NCI-H1436 (cell line): ENCODE results near the gene MAT1A.
"Not testable (repeated sequence)": the region's sequence is repeated elsewhere in the genome, so short reads cannot be mapped to it uniquely, and the experiment has no call there.

Experiments
- DNase-seq: peaks from one replicate; lab custom pipeline; 2025; lab: John Stamatoyannopoulos, UW

The MAT1A gene

DNA sequence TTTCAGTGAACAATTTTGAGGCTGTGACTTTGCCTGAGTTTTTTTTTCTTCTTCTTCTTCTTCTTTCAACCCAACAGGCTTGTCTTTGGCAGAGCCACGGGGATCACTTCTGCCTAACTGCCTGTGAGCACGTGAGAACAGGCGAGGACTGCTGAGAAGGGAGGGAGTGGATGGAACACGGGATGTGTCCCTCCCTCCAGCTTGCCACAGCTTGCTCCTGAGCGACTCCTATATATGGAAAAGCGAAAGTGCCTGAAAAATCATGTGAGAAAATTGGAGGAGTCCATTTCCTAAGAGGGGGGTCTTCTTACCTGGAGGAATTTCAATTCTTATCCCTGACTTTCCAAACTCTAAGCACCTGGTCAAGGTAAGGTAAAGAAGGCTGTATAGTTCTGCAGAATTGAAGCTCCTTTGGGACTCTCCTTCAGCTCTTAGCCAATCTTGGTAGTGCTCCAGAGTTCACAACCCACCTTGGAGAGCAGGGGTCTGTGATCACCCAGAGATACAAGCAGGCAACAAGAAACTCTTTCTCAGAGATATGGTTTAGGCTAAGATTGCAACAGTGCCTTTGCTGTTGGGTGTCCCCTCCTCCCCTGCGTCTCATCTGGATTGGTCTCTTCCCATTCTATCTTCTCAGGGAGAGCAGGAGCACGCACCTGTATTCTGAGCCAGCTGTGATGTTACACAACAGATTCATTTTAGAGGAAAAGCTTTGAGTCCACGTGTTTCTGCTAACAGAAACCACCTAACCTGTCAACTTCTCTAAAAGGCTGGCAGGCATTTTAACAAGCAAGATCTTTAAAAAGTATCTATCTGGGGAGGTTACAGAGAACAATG is at the start of gene MAT1A:
Gene MAT1A (minus strand): TSS at position 208 of the 837 bp plus-strand sequence. CDS start 235 bp downstream, outside the sequence.
- no peak for DNase-seq

DNA sequence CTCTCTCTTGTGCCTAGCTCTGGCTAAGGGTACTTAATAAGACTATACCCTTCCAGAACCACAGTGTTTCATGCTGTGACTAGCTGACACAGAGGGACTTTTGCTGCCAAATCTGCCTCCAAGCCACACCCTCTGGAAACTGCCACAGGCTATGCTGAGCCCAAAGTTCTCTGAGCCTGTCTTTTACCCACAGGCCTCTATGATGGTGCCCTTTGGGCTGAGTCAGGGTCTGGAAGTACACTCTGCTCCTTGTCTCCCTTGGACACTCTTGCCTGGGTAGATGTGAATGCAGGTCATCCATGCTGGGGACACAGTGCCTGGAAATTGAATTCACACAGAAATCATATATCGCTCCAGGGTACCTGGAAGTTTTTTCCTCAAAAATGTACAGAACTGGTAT is 44.5 kb upstream of the MAT1A start:
- DNase-seq, result no peak

DNA sequence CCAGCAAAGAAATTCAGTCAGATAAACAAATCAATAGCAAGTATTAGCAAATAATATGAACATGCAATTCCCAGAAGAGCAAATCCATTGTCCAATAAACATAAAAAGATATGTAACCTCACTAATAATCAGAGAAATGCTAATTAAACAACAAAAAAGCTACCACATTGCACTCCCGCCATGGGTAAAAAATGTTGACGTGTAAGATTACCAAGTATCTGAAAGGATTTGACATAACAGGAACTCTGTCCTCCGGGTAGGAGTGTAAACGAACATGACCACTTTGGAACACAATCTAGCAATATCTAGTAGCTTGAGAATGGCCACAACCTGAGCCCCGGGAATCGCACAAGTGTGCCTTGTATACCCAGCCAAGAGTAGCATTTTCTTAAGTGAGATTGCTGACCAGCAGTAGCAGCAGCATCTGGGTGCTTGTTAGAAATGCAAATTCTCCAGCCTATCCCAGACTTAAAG is 35.5 kb upstream of the MAT1A start:
- DNase-seq, result no peak

DNA sequence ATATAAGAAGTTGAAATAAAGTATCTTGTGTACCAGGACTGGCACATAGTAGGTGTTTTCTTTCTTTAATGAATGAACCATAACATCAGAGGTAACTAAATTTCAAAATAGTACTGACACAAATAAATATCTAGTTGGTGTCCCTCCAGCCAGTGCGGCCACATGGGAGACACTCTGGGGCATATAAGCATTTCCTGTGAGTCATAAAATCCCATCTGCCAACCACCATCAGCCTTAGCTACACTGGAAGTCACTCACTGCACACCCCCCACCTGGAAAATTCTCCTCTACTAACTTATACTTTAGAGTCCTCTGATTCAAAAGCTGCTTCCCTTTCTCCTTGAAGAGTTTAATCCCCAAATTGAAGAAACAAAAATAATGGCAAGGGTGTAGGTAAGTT is 34.6 kb upstream of the MAT1A start:
- no peak for DNase-seq

DNA sequence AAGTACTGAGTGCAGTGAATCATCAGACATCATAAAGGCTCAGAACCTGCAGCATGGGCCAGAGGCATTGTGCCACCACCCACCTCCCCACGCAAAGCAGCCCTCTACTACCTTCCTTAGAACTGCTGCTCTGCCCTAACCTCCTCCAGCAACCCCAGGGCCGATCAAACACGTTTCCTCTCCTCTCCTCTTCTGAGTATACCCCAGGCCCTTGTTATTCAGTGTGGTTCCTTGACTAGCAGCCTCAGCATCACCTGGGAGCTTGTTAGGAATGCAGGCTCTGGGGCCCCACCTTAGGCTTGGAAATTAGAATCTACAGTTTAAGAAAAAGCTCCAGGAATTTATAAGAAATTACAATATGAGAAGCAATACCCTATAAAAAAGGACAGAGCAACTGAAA is 33.9 kb upstream of the MAT1A start:
- no peak for DNase-seq

DNA sequence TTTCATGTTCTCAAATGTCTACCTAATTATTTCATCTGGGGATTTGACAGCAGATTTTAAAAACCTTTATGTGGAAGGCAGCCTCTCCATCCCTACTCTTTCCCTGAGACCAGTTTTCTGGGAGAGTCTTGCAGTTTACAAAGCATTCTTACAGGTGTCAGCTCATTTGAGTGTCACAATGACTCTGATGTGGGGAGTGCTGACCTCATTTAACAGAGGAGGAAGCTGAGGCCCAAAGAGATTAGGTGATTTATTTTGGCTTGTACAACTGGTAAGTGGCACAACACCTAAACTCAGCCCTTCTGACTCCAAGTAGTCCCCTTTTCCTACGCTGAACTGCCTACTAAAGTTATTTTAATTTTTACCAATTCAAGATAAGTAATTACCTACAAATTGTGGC is 33.3 kb upstream of the MAT1A start:
- DNase-seq, result no peak

DNA sequence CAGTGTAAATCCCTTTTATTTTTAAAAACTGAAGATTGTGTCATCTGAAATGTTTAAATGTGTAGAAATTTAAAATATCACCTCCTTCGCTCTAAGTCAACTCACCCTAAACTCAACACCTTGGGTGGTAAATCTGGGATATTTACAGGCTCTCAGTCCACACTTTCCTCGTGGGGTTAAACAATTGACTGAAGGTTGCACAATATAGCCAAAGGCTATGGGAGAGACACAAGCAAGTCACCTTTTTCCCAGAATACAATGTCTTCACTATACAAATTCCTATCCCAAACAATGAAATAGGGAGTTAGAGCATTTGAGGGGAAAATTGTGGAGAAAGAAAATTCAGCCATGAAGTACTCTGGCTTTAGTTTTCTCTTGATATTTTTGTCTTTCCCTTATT is 32.7 kb upstream of the MAT1A start:
- DNase-seq, result no peak

DNA sequence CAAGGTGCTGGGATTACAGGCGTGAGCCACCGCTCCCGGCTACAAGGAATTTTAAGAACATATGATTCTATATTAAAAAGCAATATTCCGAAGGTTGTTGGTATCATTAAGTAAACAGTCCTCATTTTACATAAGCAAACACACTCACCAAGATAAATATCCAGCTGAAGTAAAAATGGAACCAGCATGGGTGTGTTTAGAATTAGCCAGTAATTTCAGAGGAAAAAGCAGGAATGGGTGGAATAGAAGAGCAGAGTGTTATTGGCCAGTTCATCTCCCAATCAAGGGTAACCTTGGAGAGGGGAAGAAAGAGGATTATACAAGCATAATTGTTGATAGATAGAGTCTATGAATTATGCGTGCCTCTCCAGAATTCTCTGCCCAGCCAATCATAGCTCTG is 31.7 kb upstream of the MAT1A start:
- no peak for DNase-seq

DNA sequence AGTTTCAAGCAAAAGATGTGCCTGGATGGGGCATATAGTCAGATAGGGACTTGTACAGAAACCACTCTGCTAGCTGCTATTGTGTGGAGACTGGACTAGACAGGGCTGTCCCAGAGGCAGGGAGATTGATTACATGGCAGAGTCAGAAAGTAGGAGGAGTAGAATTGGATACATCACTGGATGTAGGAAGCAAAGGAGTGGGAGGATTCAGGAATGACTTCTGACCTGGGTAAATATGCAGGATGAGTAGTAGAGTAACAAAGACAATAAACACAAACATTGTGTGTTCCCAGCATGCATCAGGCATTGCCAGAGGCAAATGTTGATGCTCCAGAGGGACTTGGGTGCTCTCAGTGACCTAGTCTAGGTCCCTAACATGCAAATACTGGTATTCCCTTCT is 30.9 kb upstream of the MAT1A start:
- DNase-seq, result no peak

DNA sequence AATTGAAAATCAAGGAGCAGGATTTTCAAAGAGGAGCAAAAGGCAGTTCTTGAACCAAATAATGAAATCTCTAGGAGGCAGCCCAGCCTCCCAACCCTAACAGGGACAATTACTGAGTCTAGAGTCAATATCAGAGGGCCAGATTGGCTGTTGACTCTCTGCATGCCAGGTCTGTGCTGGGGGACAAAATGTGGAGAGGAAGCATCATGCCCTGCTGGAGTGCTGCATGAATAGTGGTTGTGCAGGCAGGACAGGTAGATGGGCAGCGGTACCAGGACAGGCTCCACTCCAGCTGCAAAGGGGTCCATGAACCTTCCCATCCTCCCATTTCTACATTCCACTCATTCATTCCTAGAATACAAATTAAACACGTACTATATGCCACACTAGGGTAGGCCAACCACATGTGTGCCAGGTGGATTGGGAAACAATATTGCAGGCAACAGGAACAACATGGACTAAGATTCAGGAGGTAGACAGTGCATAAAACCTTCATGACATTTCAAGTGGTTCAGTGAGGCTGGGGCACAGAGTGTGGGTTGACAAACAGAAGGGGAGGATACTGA is 30.4 kb upstream of the MAT1A start:
- no peak for DNase-seq

DNA sequence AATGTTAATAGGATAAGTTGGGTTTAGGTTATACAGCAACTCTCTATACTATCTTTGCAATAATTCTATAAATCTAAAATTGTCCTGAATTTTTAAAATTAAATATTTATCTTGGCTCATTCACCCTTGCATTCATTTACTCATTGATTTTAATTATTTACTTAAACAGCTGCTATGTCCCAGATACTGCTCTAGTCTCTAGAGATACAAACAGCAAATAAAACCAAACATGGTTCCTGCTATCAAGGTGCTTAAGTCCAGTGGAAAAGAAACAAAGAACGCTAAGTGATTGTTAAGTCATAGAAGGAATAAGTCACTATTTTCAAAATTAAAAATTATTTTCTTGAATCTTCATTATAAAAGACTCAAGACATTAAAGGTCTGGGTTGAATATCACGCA is 29.9 kb upstream of the MAT1A start:
- no peak for DNase-seq

DNA sequence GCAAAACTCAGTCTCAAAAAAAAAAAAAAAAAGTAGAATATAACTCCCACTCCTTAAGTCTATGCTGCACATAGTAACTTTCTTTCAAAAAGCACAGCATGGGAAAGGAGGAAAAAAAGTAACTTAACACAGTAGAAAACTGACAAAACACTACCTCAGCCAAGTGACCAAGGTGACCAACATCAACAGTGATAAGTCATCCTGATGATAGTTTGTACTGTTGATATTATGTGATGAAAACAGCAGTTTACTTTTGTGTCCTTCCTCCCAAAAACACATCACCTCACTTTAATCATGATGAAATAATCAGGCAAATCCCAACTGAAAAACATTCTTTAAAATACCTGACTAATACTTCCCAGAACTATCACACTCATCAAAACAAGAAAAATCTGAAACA is 29.3 kb upstream of the MAT1A start:
- DNase-seq, result no peak

DNA sequence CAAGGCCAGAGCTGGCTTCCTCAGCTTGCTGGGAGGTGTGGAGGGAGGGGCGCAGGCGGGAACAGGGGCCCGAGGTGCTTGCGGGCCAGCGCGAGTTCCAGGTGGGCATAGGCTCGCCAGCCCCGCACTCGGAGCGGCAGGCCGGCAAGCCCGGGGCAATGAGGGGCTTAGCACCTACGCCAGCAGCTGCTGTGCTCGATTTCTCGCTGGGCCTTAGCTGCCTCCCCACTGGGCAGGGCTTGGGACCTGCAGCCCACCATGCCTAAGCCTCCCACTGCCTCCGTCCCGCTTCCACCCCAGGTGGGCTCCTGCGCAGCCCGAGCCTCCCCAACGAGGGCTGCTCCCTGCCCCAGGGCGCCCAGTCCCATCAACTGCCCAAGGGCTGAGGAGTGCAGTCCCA is 25.9 kb upstream of the MAT1A start:
- DNase-seq, result no peak

DNA sequence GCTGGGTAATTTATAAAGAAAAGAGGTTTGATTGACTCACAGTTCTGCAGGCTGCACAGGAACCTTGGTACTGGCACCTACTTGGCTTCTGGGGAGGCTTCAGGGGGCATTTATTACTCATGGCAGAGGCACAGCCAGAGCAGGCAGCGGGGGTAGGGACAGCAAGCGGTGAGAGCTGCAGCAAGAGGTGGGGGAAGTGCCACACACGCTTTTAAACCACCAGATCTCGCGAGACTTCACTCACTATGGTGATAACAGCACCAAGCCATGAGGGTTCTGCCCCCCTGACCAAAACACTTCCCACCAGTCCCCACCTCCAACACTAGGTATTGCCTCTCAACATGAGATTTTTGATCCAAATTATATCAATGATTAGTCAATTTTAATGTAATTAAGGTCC is 24.1 kb upstream of the MAT1A start:
- no peak for DNase-seq

DNA sequence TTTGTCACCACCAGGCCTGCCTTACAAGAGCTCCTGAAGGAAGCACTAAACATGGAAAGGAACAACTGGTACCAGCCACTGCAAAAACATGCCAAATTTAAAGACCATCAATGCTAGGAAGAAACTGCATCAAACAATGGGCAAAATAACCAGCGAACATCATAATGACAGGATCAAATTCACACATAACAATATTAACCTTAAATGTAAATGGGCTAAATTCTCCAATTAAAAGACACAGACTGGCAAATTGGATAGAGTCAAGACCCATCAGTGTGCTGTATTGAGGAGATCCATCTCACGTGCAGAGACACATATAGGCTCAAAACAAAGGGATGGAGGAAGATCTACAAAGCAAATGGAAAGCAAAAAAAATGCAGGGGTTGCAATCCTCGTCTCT is 16.5 kb upstream of the MAT1A start:
- DNase-seq, result not testable (repeated sequence)

DNA sequence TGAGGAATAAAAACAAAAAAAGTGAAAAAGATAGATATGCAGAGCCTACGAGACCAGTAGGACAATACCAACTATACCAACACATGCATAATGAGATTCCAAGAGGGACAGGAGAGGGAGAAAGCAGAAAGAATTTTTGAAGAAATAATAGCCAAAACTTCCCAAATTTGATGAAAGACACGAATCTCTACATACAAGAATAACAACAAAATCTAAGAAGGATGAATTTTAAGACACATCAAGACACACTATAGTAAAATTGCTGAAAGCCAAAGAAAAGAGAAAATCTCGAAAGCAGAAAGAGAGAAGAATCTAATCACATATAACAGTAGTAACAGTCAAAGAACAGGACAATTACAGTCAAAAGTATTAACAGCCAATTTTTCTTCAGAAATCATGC is 7.5 kb upstream of the MAT1A start:
- no peak for DNase-seq

DNA sequence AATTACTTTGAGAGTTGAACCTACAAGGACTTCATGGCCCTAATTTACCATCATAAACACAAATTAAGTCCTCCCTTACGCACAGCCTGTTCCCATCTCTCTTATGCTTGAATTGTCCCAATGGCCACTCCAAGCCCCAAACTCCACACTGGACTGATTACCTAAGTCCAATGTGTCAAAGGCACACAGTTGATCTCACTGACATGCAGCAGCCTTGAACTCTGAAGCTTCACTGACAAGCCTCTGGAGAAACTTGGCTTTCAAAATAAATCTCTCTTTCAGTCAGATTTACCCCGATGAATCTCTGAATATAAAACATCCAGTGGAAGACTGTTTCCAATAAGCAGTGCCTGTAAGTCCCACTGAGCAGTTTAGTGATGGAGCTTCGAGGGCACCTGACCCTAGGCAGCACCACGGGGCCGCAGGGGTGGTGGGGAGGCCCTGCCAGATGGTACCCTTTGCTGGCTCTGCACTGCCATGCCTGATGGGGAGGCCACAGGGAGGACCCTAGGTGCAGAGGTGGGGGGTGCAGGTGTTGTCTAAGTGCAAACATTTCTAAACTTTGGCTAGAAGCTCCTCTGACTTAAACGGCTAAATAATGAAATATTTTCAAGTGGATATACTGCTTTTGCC is 3.3 kb upstream of the MAT1A start:
- no peak for DNase-seq

DNA sequence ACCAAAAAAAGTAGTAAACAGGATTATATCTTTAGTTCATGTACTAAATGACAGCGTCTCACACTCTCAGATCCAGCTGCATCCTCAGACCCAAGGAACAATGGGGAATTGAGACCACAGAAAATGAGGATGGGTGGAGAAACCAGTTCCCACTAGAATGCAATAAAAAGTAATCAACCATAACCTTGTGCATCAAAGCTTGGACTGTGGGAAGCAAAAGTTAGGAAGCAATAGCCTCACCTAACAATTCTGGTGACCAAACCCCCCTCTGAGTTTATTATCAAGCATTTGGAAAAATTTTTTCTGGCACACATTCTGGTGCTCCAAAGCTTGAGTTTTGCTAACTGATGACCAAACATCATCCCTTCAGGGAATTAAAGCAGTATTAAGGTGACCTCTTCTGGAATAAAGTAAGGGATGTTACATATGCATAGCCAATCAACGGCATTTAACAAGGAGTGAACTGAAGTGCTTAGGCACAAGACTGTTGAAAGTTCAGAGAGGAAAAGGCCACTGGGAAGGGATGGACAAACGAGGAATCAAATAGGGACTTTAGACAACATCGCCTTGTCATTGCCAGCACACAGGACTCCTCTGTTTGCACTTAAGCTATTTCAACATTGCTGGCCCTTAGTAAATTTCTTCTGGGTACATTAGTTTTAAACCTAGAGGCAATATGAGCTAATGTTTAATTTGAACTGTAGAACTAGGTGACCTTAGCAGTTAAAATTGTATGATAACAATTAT is 1.2 kb upstream of the MAT1A start:
- DNase-seq, result no peak

DNA sequence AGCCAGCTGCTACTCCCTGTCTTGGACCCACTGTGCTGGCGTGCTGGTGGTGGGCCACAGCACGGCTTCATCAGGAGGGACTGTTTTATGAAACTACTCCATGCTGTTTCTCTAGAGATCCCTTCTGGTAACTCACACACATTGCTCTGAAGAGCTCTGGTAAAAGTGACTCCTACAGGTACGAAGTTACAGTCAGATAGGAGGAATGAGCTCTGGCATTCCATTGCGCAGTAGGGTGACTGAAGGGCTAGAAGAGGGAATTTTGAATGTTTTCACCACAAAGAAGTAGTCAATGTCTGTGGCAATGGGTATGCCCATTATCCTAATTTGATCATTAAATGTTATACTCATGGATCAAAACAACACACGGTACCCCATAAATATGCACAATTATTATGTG is 609 bp downstream of the MAT1A start:
- no peak for DNase-seq

DNA sequence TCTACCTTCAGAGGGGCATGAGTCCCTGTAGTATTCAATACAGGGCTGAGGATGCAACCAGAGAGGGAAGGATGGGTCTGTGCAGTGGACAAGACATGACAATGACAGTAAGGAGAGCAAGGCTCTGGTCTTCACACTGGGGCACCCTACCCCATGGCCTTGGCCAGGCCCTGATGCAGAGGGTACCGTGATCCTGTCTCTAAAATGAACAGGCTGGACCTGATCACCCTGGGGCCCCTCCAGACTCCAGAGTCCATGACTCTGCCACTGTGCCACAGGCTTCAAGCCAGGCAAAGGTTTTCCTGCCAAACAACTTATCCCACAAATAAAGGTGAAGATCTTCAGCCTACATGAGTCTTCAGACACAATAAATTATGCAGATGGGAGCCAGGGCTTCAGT is 4.9 kb downstream of the MAT1A start:
- no peak for DNase-seq

DNA sequence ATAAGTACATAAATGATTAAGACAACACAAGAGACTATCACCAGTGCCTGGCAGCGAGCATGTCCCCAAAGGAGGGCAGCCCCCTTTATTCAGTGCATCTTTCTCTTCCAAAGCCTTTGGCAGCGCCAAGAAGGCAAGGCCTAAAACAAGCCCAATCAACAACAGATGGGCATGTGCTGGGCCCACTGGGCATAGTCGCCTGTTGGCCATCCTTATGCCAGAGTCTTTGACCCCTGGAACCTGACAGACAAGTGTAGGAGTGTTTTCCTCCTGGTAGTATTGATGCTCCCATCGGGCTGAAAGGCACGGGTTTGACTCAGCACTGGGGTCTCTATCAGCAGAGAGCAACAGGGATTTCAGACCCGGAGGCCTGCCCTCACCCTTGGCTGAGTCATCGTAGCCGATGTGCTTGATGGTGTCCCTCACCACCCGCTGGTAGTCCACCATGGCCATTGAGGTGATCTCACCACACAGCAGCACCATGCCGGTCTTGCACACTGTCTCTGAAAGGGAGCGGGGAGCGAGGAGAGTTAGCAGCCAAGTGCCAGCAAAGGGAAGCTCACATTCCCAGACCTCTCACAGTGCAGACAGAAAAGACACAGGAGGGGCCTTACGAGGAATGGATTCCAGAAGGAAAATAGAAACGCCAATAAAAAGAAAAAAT is 5.8 kb downstream of the MAT1A start:
- no peak for DNase-seq

DNA sequence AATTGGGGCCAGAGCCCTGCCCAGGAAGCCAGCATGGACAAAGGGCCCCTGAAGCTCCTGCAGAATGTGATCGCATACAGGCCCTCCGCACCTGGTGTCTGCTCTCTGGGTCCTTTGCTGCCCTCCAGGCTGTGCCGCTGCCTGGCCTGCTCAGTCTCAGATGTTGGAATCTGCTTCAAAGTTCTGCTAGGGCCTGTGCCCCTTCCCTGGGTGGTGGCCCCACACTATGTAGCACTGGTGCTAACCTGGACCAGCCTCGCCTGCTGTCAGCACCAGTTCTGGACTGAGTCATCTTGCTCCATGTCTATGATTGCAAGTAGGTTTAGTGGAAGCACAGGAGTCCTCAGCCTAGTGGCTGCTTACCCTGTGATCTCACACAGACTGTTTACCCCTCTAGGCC is 6.3 kb downstream of the MAT1A start:
- DNase-seq, result no peak
